Sigmoid colon (tissue), 7 donors: ENCODE data around the gene MOK. TPM values are rescaled to one million over a fixed set of nuclear protein-coding genes. Genes with fewer than 3 reads are reported as not detected.

Experiments
- DNase-seq: peaks from one replicate; pipeline ENCODE4 v3.0.0-alpha.2; 2019
- H3K27ac ChIP-seq, 4 donors: fragments of 200-600 bp; sonication (generic); one replicate each; pipeline ENCODE4 v1.5.1; 2016 to 2019; ENCODE audit warnings: mild to moderate bottlenecking in 1 of 4
- H3K27me3 ChIP-seq, 3 donors: fragments of 200-600 bp; sonication (generic); one replicate each; pipeline ENCODE4 v1.5.1; 2019; ENCODE audit warnings: mild to moderate bottlenecking in 1 of 3
- H3K36me3 ChIP-seq, 4 donors: fragments of 200-600 bp; sonication (generic); one replicate each; pipeline ENCODE4 v1.5.1; 2016 to 2019
- H3K4me1 ChIP-seq, 4 donors: fragments of 200-600 bp; sonication (generic); one replicate each; pipeline ENCODE4 v1.5.1; 2017 to 2019
- H3K4me3 ChIP-seq, 4 donors: fragments of 200-600 bp; sonication (generic); one replicate each; pipeline ENCODE4 v1.5.1; 2017 to 2019; ENCODE audit warnings: mild to moderate bottlenecking in 2 of 4, moderate library complexity in 1 of 4
- H3K9me3 ChIP-seq, 4 donors: fragments of 200-600 bp in 3 of 4; sonication (generic) in 3 of 4; one replicate each; pipeline versions ENCODE4 v1.5.1 to v1.6.1; 2013 to 2019
- EP300 ChIP-seq, 4 donors: sonication (generic); formaldehyde crosslinking; IDR thresholded peaks; one replicate each; pipeline ENCODE4 v1.6.1; 2017; ENCODE audit warnings: antibody characterized with exemption in 4 of 4
- POLR2A ChIP-seq, 2 donors: fragments of 450-650 bp; IDR thresholded peaks; one replicate each; pipeline ENCODE4 v1.6.1; 2016; ENCODE audit warnings: antibody characterized with exemption in 2 of 2, mild to moderate bottlenecking in 2 of 2, moderate library complexity in 2 of 2
- POLR2AphosphoS5 ChIP-seq, 4 donors: sonication (generic); formaldehyde crosslinking; IDR thresholded peaks; one replicate each; pipeline ENCODE4 v1.6.1; 2017; ENCODE audit warnings: antibody characterized with exemption in 4 of 4
- WGBS, 2 donors: extraction: QIAGEN DNeasy Blood & Tissue Kit; methylation state at CpG; one replicate each; pipeline ENCODE4 v1.1.7; 2013; 5-methylcytosine and 5-hydroxymethylcytosine counted together
- intact Hi-C: fragments of 100-400 bp; cut with DNase I; formaldehyde crosslinking; loops from one replicate; pipeline ENCODE4 v1.15.1; 2023
- polyA plus RNA-seq, 3 donors: library from polyadenylated mRNA; stranded (reverse); fragments of 200-250 nt; gene quantifications; one replicate each; pipeline ENCODE4 v1.2.3, GENCODE V29; 2013
- total RNA-seq, 4 donors: library from RNA; depleted of rRNA; stranded (reverse); fragments of >200 nt; gene quantifications; one replicate each; pipeline ENCODE4 v1.1.0, GENCODE V29; 2016
- TF ChIP-seq, protein P1 (sequence below), 4 experiments: fragments of 450-650 bp in 3 of 4; fragments of 200-600 bp in 1 of 4; IDR thresholded peaks; one replicate each; pipeline ENCODE4 v1.5.1; 2016 to 2019; ENCODE audit warnings: antibody characterized with exemption in 4 of 4, mild to moderate bottlenecking in 3 of 4, moderate library complexity in 2 of 4
- donor health status: healthy with polysubstance abuse.
- donor health status: Bipolar disorder and iron deficiency.
- donor health status: healthy.

Gene MOK
- total and polyA plus RNA-seq, 7 donors: 1.8 to 17.2 (median 9.4) TPM

DNA sequence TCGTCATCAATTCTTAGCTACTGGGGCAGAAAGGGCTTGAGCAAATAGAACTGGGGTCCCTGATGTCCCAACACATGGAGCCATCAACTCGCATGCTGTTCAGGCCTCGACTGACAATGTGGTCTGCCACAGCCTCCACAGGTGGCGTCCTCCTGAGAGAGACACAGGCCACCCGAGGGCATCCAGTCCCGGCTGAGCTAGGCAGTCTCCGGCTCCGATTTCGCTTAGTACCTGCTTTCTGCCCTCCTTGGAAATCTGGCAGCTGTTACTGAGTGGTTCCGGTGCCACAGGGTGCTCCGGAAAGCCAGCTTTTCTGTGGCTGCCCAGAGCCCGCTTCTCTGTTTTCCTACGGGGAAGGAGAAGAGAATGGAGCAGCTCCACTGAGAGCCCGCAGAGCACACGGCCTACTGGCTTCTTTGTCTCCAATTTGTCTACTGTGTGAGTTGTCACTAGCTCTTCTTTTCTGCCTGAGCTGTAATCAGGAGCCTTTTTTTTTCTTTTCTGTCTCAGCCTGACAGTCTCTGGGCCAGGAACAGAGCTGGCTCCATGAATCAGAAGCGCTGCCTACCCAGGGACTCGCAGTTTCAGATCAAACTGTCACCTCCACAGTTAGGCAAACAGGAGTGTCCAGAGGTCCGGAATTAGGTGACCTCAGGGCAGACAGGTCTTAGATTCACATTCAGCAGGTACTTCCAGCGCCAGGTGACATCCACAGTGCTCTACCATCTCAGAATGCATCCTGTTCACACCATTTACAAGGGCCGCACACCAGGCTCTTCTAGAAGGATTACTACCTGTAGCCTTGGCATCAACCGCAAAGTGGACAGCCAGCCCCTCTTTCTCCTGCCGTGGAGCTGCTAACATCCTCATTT is 73.3 kb downstream of the MOK start:
- Histone ChIP-seq H3K4me1 (peaks cover 0 to 9% (median 0%) of the 10 kb centered on the region in 4 donors), H3K9me3 (no peaks in the 10 kb centered on the region), H3K27me3 (no peaks in the 10 kb centered on the region), H3K27ac (no peak overlapping the region), H3K4me3 (no peak overlapping the region), H3K36me3 (peaks cover 0 to 38% (median 0%) of the 10 kb centered on the region in 4 donors)
- DNase-seq: peak; percentile 27
- intact Hi-C loops: no loop called here
- 92 to 93% methylated on average over 22 of the region's 22 CpGs for WGBS, 2 donors
- TF ChIP-seq, protein P1, sequence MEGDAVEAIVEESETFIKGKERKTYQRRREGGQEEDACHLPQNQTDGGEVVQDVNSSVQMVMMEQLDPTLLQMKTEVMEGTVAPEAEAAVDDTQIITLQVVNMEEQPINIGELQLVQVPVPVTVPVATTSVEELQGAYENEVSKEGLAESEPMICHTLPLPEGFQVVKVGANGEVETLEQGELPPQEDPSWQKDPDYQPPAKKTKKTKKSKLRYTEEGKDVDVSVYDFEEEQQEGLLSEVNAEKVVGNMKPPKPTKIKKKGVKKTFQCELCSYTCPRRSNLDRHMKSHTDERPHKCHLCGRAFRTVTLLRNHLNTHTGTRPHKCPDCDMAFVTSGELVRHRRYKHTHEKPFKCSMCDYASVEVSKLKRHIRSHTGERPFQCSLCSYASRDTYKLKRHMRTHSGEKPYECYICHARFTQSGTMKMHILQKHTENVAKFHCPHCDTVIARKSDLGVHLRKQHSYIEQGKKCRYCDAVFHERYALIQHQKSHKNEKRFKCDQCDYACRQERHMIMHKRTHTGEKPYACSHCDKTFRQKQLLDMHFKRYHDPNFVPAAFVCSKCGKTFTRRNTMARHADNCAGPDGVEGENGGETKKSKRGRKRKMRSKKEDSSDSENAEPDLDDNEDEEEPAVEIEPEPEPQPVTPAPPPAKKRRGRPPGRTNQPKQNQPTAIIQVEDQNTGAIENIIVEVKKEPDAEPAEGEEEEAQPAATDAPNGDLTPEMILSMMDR (IDR thresholded peaks at IDR 0.05): no peak

- TF ChIP-seq, protein P1 (IDR thresholded peaks at IDR 0.05): no peak
- TF ChIP-seq POLR2A (IDR thresholded peaks at IDR 0.05): no peak
- TF ChIP-seq POLR2AphosphoS5 (IDR thresholded peaks at IDR 0.05): no peak
- no peak for TF ChIP-seq EP300 (IDR thresholded peaks at IDR 0.05)
- H3K4me3 ChIP-seq: no peak overlapping the region
- intact Hi-C loops: no loop called here
- H3K36me3 ChIP-seq: peaks cover 0 to 38% (median 0%) of the 10 kb centered on the region in 4 donors
- 92 to 94% methylated on average over 22 of the region's 22 CpGs for WGBS, 2 donors
- DNase-seq: no peak
- peaks cover 0 to 8% (median 0%) of the 10 kb centered on the region in 4 donors for H3K4me1 ChIP-seq
- no peaks in the 10 kb centered on the region for H3K27me3 ChIP-seq
- no peaks in the 10 kb centered on the region for H3K9me3 ChIP-seq
- H3K27ac ChIP-seq: no peak overlapping the region
These were observed 74.3 kb downstream of the MOK start for GRCh38 chr14:102230481-102231210.

DNA sequence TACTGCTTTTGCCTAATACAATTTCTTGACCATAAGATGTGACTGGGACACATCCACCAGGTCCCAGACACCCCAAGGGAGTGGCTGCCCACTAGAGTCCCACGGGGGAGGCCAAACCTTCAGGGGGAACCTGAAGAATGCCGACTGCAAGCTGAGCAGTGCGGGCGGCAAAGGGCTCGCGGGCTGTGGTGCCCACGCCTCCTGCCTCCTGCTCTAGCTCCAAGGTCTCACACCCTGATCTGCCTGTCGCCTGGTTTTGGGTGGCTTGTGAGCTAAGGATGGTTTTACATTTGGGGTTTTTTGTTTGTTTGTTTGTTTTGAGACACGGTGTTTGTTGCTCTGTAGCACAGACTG is 75.2 kb downstream of the MOK start:
- Histone ChIP-seq H3K4me3 (no peak overlapping the region), H3K36me3 (peaks cover 0 to 38% (median under 1%) of the 10 kb centered on the region in 4 donors), H3K27me3 (no peaks in the 10 kb centered on the region), H3K9me3 (no peaks in the 10 kb centered on the region), H3K4me1 (no peaks in the 10 kb centered on the region), H3K27ac (no peak overlapping the region)
- intact Hi-C loops: no loop called here
- no peak for DNase-seq
- WGBS, 2 donors: 94% methylated on average over 9 of the region's 9 CpGs
- TF ChIP-seq POLR2A (IDR thresholded peaks at IDR 0.05): no peak
- TF ChIP-seq POLR2AphosphoS5 (IDR thresholded peaks at IDR 0.05): no peak
- TF ChIP-seq EP300 (IDR thresholded peaks at IDR 0.05): no peak
- TF ChIP-seq, protein P1 (IDR thresholded peaks at IDR 0.05): no peak

DNA sequence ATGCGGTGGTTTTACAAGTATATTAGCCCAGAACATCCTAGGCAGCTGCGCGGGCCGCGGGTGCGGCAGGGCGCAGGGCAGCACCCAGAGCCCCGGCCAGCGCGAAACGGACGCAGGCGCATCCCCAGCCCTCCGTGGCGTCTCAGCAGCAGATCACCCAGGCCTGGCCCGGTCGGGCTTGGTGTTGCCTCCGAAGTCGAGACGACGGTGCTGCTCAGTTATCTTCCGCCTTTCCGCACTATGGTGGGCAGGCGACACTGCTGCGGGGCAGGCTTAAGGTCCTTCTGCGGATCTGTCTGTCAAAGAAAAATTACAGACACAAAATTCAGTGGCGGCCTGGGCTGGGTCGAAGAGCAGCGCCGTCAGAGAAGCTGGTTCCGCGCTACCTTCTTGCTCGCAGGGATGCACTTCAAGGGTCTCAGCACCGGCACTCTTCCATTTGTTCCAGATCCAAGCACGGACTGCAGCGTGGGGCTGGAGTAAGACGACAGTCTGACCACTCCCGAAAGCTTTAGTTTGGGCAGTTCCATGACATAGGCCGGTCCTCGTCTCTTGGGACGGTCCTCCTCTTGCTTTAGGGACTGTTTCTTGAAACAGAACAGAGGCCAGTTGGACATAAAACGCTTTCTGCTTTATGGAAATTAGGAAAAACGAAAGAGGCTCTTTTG is 75.8 kb downstream of the MOK start:
- H3K36me3 ChIP-seq: peaks cover 0 to 38% (median 3%) of the 10 kb centered on the region in 4 donors
- no peaks in the 10 kb centered on the region for H3K4me1 ChIP-seq
- no peaks in the 10 kb centered on the region for H3K27me3 ChIP-seq
- WGBS, 2 donors: 96 to 97% methylated on average over 43 of the region's 43 CpGs
- H3K27ac ChIP-seq: no peak overlapping the region
- DNase-seq: no peak
- no peaks in the 10 kb centered on the region for H3K9me3 ChIP-seq
- H3K4me3 ChIP-seq: no peak overlapping the region
- TF ChIP-seq, protein P1 (IDR thresholded peaks at IDR 0.05): no peak
- no peak for TF ChIP-seq EP300 (IDR thresholded peaks at IDR 0.05)
- no peak for TF ChIP-seq POLR2A (IDR thresholded peaks at IDR 0.05)
- TF ChIP-seq POLR2AphosphoS5 (IDR thresholded peaks at IDR 0.05): no peak
- intact Hi-C loops: no loop called here
